Cerebellar cortex (tissue), 1 donor: ENCODE data around the gene SSBP1.
"Not testable (repeated sequence)": the region's sequence is repeated elsewhere in the genome, so short reads cannot be mapped to it uniquely, and the experiment has no call there.

ENCODE experiments used
- DNase-seq: peaks from one replicate; pipeline ENCODE4 v3.0.0-alpha.2; 2015; ENCODE audit warnings: low spot score

The SSBP1 gene

GRCh38 chr7:141770083-141770583, 32.0 kb downstream of the SSBP1 start:
- DNase-seq, result not testable (repeated sequence)

DNA sequence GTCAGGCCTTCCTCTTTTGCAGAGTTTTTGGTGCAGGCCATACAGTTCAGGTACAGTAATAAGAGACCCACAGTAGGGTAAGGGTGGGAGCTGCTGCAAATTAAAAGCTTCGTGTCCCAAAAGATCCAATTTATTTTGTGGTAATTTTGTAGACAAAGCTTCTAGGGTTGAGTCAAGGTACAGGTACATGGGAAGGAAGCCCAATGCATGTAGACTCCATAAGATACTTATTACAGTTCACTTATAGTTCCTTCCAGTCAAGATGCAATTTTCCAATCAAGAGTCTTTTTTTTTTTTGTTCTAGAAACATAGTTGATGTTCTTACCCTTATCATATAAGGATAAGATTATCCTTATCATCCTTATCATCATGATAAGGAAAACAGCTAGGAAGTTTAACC, 38.2 kb downstream of the SSBP1 start, which contains the start of gene TAS2R4:
Gene TAS2R4, plus strand, starts transcription at position 301 of the 400 bp plus-strand sequence. CDS start 1,815 bp downstream, outside the sequence.
- DNase-seq, result no peak

DNA sequence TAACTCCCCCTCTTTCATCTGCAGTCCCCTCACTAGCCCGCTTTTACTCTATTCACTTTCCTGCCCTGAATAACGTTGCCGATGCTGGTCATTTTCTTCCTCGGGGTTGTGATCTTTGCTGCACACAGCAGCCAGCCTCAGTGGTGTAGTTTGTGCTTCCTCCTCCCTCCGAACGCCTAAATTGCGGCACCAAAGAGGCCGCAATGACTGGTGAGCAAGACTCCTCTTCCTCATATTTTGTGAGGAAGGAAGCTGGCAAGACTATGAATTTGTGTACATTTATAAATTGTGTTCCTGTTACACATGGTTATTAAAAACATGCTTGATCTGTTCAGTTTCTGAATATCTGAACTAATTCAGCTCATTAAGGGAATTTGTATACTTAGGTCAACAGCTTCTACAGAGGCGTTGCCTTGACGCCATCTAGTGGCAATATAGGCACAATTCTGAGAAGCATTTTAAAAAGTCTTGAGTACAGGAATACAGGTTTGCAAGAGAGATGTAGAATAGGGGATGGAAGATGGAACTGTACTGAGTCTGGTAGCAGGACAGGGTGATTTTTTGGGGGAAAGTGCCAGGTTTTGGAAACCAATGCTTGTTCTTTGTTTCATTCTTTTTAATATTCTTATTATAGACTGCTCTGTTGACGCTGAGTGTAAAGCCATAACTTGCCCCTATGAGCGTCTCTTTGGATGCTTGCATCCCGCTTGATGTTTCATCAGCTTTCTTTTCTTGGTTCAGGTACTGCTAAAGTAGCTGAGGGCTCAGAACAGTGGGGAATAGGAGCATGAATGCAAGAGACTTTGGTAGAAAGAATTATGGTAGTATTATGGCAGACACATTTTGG, 47.8 kb downstream of the SSBP1 start:
- peak; percentile 73 for DNase-seq

- no peak for DNase-seq
Measured at GRCh38 chr7:141788296-141788695, 50.1 kb downstream of the SSBP1 start.

DNA sequence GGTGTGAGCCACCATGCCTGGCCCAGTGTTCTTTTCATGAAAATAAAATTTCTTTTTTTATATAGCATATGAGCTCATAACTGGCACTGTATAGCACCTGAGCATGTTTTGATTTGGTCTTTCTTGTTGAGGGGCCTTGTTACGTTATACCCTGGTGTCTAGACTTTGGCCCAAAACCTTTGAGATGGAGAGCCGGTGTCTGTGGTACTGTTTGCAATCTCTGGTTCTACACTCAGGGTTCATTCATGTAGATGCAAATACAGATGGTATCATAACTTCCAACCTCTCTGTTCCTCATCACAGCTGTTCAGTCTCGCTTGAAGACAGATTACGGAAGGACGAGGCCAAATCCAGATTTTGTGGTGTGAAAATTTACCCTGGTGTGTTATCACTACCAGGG, 51.8 kb downstream of the SSBP1 start, which contains the start of gene TAS2R5:
Gene TAS2R5, plus strand, starts transcription at position 301 of the 400 bp plus-strand sequence. CDS start 145 bp downstream, outside the sequence.
- no peak for DNase-seq

DNA sequence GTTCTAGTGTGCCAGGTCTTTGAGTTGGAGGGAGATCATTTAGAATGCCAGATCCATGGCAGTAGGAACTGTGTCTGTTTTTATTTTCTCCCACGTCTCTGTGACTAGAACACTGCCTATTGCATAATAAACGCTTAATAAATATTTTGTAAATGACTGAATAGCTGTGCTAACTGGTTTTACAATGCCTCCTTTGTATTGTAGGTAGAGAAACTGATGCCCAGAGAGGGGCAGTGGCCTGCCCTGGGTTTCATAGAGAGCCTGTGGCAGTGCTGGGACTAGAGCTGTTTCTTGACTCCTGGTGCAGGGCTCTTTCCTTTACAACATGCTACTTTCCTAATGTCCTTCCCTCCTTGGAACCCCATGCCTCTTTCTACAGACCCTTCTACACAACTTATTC, 54.4 kb downstream of the SSBP1 start:
- DNase-seq, result no peak
